GM12875 (cell line): ENCODE data around the gene MT1E.

Experiments used
- H3K4me3 ChIP-seq: one replicate; pipeline ENCODE4 v1.5.1; 2011; ENCODE audit warnings: low read depth, low read length, control low read depth
- CTCF ChIP-seq: IDR thresholded peaks from 2 replicates; pipeline ENCODE4 v1.5.1; 2011; ENCODE audit warnings: low read depth, mild to moderate bottlenecking, control low read depth, inconsistent platforms, low read length, moderate library complexity, borderline replicate concordance; ENCODE audit not compliant: insufficient read depth

MT1E gene

GRCh38 chr16:56634715-56635440, 9.3 kb downstream of the MT1E start:
- H3K4me3 ChIP-seq: no peak overlapping the region
- no peak for TF ChIP-seq CTCF

- TF ChIP-seq CTCF: no peak
- no peak overlapping the region for H3K4me3 ChIP-seq
These were observed 9.9 kb downstream of the MT1E start for GRCh38 chr16:56635441-56635967.

GRCh38 chr16:56636616-56637413, 11.2 kb downstream of the MT1E start:
- no peak for TF ChIP-seq CTCF
- H3K4me3 ChIP-seq: no peak overlapping the region

GRCh38 chr16:56637814-56638750, 12.5 kb downstream of the MT1E start, which contains the start of gene MT1A:
Gene MT1A, plus strand, starts transcription at chr16:56638666. Its CDS starts 73 bp downstream, at chr16:56638739.
- H3K4me3 ChIP-seq: no peak within 1 kb of the TSS
- TF ChIP-seq CTCF: no peak

GRCh38 chr16:56639045-56639444, 13.5 kb downstream of the MT1E start:
- H3K4me3 ChIP-seq: no peak overlapping the region

More at GRCh38 chr16:56639045-56639444, 13.5 kb downstream of the MT1E start:
- no peak for TF ChIP-seq CTCF
